ENCODE results near the gene RNASEH2C.
"Not testable (repeated sequence)": the region's sequence is repeated elsewhere in the genome, so short reads cannot be mapped to it uniquely, and the experiment has no call there.

The RNASEH2C gene

DNA sequence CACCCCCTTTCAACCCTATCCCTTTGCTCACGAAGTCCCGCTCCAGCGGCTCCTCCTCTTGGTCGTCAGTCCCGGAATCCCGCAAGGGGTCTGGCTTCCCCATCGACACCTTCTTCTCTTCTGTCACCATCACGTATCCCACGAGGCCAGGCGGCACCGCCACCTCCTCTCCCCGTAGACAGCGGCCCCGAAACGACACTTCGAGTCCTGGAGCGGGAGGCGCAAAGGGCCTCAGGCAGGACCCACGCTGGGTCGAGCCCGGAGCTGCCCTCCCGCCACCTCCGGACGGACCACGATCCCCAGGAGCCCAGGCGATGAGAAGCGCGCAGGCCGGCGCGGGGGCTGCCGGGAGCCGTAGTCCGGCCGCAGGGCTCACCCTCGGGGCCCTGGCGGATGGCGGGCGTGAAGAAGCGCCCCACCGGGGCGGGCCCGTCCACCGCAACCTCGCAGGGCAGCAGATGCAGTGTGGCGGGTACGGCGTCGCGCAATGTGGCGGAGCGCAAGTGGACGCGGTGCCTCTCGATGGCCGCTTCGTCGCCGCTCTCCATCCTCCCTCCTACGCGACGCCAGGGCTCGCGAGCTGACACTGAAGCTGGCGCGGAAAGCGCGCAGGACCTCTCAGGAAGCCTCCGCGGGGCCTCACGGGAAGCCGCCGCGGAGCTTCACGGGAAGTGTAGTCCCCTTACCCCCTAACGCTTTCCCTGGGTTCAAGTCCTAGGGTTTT is at the start of gene RNASEH2C:
Gene RNASEH2C (minus strand): TSS at position 588 of the 724 bp plus-strand sequence. CDS start 40 bp downstream, at position 548.
- peak; percentile 31 for DNase-seq

DNA sequence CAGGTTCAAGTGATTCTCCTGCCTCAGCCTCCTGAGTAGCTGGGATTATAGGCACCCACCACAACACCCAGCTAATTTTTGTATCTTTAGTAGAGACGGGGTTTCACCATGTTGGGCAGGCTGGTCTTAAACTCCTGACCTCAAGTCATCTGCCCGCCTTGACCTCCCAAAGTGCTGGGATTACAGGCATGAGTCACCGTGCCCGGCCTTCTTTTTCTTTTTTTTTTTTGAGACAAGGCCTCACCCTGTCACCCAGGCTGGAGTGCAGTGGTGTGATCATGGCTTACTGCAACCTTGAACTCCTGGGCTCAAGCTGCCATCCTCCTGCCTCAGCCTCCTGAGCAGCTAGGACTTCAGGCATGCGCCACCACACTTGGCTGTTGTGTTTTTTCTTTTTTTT is 47.2 kb upstream of the RNASEH2C start:
- DNase-seq: not testable (repeated sequence)

DNA sequence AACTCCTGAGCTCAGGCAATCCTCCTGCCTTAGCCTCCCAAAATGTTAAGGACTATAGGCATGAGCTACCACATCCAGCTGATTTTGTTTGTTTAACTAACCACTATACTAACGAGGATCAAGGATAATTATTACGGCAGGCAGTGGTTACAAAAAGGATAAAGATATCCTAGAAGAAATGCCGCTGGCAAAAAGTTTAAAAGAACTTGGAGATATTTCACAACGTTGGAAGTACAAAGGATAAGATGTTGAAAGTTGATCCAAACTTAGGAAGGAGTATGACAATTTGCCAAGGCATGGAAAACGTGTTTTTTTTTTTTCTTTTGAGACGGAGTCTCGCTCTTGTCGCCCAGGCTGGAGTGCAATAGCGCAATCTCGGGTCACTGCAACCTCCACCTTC is 46.8 kb upstream of the RNASEH2C start:
- DNase-seq: no peak

DNA sequence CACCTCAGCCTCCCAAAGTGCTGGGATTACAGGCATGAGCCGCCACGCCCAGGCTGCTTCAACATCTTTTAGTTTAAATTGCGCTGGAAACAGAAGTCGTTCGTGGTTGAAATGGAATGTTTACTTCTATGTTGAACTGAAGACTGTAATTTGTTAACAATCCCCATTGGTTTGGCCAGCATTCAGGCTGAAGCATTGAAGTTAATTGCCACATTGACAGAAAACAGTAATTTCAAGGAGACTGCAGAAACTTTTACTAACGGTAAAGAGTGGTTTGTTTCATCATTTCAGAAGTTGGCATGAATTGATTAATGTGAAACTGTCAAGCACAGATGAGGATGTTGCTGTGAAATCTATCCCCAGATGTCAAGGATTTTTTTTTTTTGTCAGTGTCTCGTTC is 45.9 kb upstream of the RNASEH2C start:
- DNase-seq: no peak

DNA sequence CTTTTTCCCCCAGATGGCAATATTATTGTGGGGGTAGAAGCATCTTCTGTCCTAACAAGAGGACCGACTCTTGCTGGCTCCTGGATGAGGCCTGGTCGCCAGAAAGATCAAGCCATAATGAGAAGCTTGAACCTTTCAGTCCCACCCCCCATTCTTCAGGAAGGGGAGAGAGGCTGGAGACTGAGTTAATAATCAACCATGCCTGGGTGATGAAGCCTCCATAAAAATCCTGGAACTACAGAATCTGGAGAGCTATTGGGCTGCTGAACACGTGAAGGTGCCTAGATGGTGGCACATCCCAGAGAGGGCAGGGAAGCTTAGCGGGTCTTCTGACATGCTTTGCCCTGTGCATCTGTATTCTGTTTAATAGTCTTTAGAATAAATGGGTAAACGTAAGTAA is 43.8 kb upstream of the RNASEH2C start:
- DNase-seq: no peak

DNA sequence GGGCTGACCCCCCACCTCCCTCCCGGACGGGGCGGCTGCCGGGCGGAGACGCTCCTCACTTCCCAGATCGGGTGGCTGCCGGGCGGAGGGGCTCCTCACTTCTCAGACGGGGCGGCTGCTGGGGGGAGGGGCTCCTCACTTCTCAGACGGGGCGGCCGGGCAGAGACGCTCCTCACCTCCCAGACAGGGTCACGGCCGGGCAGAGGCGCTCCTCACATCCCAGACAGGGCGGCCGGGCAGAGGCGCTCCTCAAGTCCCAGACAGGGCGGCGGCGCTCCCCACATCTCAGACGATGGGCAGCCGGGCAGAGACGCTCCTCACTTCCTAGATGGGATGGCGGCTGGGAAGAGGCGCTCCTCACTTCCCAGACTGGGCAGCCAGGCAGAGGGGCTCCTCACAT is 42.2 kb upstream of the RNASEH2C start:
- DNase-seq: not testable (repeated sequence)

DNA sequence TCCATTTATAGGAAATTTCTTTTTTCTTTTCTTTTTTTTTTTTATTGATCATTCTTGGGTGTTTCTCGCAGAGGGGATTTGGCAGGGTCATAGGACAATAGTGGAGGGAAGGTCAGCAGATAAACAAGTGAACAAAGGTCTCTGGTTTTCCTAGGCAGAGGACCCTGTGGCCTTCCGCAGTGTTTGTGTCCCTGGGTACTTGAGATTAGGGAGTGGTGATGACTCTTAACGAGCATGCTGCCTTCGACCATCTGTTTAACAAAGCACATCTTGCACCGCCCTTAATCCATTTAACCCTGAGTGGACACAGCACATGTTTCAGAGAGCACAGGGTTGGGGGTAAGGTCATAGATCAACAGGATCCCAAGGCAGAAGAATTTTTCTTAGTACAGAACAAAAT is 41.6 kb upstream of the RNASEH2C start:
- DNase-seq: not testable (repeated sequence)

DNA sequence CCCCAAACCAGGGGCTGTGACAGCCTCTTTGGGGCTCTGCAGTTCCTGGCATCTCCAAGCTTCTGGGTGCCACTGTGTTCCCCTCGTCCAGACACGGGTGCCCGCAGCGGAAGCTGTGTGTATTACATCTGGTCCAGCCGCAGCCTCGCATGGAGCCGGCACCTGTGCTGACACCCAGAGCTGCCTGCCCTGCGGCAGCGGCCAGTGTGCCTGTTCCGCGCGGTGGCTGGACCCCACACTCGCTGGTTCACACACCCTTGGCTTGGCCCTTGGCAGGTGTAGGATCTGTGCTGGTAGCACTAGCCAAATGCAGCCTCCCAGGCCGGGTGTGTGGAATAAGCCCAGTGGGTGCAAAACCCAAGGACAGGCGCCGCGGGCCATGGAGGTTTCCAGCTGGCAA is 24.5 kb upstream of the RNASEH2C start:
- DNase-seq: no peak

DNA sequence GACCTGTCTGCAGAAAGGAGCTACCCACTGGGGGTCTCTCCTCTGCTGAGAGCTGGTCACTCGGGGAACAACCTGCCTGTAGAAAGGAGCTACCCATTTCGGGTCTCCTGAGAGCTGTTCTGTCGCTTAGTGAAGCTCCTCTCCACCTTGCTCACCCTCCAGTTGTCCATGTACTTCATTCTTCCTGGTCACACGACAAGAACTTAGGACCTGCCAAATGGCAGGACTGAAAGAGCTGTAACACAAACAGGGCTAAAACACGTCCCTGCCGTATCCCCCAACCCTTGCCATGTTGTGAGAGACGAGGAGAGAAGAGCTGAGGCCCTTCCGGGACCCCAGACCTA is 24.1 kb upstream of the RNASEH2C start:
- no peak for DNase-seq

DNA sequence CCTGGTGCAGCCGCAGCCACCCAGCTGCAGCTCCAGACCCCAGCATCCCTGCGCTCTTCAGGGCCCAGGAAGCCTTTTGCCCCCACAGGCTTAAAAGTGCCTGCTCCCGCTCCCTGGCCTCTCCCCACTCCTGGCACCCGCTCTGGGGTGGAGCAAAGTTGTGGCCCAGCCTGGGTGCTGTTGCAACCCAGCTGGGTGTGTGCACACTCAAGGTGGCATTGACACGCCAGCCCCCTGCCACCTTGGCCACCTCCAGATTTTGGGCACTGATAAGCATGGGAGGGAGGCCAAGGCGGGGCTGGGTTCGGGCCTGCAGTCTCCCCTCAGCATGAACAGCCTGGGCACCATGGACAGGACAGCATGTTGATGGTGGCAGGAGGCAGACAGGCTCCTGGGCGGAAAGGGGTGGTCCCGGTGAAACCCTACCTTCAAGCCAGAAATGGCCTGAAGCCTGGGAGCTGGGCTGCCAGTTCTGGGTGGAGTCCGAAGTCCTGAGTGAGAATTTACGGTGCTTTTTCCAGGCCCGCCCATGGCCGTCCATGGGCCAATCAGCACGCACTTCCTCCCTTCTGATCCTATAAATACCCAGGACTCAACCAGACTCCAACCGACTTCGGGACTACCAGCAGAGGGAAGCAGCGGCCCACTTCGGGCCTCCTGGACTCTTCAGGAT is 23.6 kb upstream of the RNASEH2C start:
- DNase-seq: no peak

DNA sequence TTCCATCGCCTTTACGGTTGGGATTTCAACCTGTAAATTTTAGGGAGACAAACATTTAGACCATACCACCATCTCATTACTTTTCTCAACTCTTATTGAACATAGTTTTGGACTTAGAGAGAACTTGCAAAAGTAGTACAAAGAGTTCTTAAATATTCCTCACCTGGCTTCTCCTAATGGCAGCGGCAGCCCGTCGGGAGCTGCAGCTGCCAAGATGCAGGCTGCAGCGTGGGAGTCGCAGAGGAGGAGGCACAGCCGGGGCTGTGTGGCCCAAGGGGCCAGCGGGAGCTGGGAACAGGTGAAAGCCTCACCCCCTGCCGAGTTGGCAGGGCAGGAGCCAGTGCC is 23.1 kb upstream of the RNASEH2C start:
- no peak for DNase-seq

DNA sequence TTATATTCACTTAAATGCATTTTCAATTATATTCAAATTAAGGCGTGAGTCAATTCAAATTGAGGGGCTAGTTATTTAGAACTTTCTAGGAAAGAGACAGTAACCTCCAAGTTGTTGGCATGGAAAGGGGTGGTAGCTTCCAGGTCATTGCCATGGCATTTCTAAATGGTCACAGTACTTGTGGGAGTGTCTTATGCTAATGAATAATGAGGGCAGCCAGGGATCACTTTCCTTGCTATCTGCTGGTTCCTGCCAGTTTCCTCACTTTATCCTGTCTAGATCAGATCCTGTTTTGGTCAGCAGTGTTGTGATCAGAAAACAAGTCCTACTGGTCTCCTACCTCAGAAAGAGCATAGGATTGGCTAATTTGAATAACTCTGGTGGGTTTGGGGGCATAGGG is 21.8 kb upstream of the RNASEH2C start:
- no peak for DNase-seq

DNA sequence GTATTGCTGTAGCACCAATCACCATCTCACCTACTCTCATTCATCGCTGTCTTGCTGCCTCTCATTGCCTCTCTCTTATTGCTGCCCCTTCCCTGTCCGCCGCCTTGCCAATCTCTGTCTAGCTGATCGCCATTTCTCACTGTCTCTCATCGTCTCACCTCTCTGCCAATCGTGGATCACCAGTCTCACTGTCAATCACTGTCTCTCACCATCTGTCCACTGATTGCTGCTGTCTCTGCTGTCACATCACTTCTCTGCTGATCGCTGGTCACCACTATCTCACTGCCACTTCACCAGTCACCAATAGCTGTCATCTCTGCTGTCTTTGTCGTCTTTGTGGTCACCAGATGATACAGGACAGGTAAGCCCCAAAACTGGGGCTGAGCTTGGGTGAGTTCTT is 20.6 kb upstream of the RNASEH2C start:
- DNase-seq: no peak

DNA sequence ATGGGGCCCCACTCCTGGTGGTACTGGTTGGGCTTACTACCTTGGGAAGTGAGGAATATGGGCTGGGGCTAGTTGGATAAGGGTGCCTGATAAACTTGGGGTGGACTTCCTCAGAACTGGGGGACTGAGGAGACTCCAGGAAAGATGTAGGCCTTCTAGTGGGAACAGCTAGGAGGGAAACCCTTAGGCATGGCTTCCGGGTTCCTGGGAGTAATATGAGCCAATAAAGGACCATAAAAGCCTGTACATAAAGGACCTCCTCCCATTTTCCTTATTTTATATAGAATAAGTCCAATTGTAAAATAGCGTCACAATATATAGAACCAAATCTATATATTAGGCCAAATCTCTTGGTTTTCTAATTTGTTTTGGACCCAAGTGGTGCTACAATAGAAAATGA is 18.4 kb upstream of the RNASEH2C start:
- DNase-seq: no peak

DNA sequence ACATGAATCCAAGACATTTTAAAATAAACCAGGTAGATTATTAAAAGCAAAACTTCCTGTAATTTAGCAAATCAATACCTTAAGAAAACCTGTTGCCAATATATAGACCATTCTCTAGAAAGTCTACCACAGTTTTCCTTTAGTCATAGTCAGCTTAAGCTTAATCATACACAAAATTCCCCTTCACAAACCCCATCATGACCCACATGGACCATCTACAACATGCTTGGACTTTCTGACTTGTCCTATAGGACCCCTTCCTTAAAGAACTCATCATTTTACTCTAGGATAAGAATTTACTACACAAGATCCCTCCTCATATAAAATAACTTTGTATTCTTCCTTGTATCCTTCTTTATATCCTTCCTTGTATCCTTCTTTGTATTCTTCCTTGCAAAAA is 16.2 kb upstream of the RNASEH2C start:
- no peak for DNase-seq

DNA sequence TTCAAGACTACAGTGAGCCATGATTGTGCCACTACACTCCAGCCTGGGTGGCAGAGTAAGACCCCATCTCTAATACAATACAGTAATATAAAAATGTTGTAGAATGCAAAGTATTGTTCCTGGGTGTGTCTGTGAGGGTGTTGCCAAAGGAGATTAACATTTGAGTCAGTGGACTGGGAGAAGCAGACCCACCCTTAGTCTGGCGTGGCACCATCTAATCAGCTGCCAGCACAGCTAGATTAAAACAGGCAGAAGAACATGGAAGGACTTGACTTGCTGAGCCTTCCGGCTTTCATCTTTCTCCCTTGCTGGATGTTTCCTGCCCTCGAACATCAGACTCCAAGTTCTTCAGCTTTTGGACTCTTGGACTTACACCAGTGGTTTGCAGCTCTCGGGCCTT is 14.5 kb upstream of the RNASEH2C start:
- not testable (repeated sequence) for DNase-seq

DNA sequence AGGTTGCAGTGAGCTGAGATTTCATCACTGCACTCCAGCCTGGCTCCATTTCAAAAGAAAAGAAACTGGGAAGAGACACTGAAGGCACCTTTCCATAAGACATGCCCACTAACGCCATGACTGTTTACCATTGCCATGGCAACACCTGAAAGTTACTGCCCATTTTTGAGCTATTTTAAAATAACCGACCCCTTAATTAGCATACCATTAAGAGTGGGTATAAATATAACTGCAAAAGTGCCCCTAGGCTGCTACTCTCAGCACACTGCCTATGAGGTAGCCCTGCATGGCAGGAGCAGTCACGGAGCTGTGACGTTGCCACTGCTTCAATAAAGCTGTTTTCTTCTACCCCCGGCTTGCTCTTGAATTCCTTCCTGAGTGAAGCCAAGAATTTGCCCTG is 9.9 kb upstream of the RNASEH2C start:
- DNase-seq: no peak

DNA sequence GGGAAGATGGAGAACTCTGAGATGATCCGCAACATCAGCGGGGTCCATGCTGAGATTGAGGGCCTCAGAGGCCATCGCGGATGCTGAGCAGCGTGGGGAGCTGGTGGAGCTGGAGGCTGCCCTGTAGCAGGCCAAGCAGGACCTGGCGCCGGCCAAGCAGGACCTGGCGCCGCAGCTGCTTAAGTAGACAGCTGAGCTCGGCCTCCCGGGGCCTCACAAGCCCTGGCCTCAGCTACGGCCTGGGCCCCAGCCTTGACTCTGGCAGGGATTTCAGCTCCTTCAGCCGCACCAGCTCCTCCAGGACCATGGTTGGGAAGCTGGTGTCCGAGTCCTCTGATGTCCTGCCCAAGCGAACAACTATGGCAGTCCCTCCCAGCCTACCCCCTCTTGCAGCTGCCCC is 7.3 kb upstream of the RNASEH2C start:
- no peak for DNase-seq

DNA sequence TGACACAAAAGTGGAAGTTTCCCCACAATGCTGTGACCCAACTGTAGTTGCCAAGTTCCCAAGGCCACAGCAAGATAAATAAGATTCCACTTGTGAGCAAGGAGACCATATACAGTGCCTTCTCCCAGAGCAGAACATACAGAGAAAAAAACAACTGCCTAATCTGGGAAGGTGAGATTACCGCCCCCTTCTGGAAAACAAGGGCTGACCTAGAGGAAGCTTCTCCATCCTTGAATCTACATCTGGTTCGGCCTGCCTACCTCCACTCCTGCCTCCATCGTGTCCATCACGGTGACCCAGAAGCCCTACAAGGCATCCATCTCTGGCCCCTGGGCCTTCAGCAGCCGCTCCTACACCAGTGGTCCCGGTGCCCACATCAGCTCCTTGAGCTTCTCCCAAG is 6.1 kb upstream of the RNASEH2C start:
- no peak for DNase-seq

DNA sequence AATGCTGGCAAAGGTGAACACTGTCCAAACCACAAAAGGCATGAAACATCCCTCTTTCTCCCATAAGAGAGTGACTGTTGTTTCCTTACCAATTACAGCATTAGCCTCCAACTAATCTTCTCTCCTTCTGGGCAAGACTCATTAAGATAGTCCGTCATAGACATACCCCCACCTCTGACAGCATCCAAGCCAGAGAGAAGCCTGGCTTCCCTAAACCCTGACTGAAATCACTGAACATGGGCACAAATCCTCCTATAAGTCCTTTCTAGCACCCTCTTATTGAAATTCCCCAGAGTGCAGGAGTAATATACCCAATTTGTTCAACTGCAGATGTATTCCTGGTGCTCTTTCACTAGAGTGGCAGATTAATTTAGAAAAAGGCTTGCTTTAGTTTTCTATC is 1.7 kb upstream of the RNASEH2C start:
- no peak for DNase-seq

DNA sequence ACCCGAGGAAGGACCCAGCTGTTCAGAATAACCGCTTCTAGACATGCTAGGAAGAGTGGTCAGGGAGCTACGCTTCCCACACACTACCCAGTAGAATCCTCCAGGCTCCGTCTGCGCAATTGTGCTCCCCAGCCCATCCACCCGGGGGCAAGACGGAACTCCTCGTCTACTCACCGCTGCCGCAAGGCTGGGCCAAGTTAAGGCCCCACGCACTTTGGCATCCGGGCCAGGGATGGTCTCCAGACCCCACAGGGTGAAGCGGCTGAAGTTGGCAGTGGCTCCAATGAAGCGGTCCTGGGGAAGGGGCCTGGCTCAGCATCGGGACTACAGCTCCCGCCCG is 757 bp downstream of the RNASEH2C start:
- no peak for DNase-seq

DNA sequence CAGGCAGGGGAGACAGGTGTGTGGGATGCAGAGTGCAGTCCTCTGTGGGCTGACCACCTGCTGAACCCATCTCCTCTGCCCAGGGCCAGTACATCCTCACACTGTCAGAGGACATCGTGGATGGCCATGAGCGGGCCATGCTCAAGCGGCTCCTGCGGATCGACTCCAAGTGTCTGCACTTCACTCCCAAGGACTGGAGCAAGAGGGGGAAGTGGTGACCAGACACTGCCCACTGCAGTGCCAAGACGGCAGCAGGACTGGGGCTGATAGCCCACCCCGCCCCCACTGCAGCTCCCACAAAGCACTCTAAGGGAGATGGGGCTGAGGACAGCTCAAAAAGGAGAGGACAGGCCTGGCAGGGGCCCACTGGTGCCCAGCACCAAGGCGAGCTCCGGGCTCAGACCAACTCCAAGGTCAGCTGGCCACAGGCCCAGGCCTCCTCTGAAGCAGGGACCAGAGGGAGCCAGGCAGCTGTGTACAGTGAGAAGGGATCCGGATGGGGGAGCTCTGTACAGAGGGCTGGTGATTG is 1.6 kb downstream of the RNASEH2C start:
- DNase-seq: no peak

DNA sequence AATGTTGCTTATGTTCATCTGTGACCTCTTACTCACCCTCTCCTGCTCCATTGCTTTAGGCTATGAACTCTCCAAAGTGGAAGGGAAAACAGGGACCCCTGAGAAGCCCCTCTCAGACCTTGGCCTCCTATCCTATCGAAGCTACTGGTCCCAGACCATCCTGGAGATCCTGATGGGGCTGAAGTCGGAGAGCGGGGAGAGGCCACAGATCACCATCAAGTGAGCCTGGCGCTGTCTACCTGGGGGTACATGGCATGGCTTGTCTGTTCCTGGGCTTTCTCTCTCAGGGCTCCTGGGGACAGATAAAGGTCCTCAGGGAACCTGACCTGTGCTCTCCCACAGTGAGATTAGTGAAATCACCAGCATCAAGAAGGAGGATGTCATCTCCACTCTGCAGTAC is 2.1 kb downstream of the RNASEH2C start:
- no peak for DNase-seq

DNA sequence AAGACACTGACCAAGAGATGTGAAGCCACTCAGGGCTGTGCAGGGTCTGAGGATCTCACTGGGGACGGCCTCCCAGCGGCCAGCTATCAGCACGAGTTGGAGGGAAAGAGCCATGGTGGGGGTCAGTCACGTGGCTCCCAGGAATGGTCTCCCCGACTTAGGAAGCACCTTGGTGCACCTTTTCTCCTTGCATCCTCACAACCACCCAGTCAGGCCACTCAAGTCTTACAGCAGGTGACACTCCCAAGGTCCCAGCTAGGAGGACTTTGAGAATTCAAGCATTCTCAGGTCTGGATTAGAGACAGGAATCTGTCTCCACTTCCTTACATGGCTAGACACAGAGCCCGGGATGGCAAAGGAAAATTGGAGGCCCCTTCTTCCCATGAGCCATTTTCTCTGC is 2.7 kb downstream of the RNASEH2C start:
- DNase-seq: no peak
